HG02678 (cell line): Measurements from ENCODE around the gene RPS6KB1.
"Not testable (repeated sequence)": the region's sequence is repeated elsewhere in the genome, so short reads cannot be mapped to it uniquely, and the experiment has no call there.

Experiments used
- ATAC-seq: cut with Tn5 transposase; IDR thresholded peaks from one replicate; pipeline ENCODE4 v1.9.1; 2021; ENCODE audit warnings: mild to moderate bottlenecking, moderate library complexity; ENCODE audit not compliant: unreplicated experiment

RPS6KB1 gene

DNA sequence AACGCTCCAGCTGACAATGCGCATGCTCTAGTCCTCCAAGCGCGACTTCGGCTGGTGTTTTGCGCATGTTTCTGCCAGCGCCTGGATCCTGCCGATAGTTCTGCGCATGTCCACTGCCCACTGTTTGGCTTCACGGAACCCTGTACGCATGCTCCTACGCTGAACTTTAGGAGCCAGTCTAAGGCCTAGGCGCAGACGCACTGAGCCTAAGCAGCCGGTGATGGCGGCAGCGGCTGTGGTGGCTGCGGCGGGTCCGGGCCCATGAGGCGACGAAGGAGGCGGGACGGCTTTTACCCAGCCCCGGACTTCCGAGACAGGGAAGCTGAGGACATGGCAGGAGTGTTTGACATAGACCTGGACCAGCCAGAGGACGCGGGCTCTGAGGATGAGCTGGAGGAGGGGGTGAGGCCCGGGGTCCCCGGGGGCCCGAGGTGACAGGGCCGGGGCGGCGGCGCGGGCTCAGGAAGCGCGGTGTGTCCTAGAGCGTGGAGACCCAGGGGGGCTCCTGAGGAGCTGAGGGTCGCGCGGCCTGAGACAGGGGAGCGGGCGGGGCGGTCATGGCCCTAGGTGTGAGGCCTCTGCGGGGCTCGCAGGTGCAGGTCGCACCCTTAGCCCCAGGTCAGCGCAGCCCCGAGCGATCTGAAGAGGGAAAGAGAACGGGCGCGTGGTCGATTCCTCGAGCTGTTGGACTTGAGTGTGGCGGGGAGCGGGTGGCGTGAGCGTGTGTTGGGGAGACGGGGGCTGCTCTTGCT, at the start of gene RPS6KB1, which contains the start of gene TUBD1:
TSS of gene RPS6KB1 (plus strand) at position 198 of the 752 bp plus-strand sequence. CDS start at position 262, 64 bp downstream.
TSS of gene TUBD1 (minus strand) at position 20 of the 752 bp plus-strand sequence. CDS start 1,941 bp downstream, outside the sequence.
- peak; percentile 88 for ATAC-seq

DNA sequence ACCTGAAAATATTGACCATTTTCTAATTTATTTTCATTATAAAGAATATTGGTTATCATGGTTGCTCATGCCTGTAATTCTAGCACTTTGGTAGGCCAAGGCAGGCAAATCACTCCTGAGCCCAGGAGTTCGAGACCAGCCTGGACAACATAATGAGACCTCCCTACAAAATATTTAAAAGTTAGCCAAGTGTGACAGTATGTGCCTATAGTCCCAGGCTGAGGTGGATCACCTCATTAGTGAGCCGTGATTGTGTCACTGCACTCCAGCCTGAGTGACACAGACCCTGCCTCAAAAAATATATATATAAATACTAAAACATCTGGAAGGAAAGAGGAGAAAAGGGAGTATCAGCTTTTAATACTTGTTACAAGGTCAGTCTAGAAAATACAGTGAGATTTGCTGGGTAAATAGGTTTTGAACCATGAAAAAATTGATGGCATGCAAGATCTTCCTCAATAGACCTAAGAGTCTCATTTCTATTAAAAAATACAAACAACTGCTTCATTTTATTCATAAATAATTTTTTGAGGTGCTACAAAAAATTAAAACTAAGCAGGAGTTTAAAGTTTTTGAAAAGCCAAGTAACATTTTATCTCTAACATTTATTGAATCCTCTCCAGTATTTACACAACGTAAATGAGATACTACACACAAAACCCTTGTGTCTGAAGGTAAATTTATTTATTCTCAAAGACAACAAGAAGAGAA, 47.9 kb upstream of the RPS6KB1 start:
- ATAC-seq, result no peak

DNA sequence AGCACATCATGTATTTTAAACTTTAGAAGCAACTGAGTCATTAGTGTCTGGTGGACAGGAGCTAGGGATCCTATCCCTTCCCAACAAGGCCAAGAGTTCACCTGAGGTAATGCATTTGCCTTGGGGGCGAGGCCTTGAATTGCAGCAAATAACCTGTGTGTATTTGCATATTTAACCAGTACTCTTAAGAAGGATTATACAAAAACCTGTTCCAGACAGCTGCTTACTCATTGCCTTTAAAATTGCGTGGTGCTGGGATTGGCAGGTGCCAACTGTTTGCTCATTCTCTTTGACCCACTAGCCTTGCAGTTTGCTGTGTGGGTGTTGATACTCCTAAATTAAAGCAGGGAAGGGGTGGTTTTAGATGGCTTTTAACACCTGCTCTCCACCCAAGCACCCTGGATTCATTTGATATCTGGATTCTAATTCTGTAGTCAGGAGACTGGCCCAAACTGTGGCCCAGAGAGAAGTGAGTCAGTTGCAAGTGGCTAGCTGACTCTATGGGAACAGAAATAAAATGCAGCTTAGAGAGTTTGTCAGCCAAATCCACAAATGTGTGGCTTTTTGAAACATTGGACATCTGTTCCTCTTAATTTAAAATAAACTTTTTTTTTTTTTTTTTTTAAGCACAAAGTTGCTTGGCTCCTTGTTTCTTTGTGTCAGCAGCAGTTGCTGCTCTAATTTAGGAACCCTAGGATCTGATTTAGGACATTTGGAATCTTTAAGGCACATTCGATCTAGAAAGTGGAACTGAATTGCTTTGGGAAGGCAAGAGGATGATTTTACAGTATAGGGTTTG, 47.1 kb upstream of the RPS6KB1 start:
- peak; percentile 17 for ATAC-seq

DNA sequence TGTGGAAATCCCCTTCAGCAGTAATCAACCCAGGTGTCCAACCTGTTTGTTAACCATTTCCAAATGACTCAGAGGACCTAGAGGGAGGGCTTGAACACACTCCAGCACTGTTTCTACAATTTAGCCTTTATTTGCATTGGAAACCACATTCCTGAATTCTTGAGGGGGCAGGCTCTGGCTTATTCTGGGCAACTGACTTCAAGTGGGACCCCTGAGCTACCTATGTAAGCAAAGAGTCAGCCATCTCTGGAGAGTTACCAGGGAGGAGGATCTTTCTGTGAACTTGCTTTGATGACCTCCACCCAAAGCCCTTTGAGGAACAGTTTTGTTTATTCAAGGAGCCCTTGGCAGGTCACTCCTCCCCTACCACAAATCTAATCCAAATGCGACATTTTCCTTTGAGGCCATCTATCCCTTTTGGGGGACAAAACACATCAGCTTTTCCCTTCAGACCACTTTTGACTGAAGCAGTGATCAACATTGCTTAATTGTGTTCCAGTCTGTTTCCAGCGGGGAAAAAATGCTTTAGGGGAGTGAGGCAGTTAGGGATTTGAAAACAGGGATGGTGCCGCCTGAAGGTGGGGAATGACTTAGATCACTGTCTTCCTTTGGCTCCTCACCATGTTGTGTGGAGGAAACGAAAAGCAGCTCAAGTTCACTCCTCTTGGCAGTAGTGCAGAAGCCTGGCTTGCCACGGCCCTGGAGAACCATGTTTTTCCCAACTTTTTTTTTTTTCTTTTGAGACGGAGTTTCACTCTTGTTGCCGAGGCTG, 46.3 kb upstream of the RPS6KB1 start:
- no peak for ATAC-seq

- ATAC-seq, result no peak
Measured at GRCh38 chr17:59848385-59848668, 44.6 kb upstream of the RPS6KB1 start.

GRCh38 chr17:59848778-59849177, 44.1 kb upstream of the RPS6KB1 start:
- ATAC-seq, result peak; percentile 52

GRCh38 chr17:59850311-59850710, 42.6 kb upstream of the RPS6KB1 start:
- ATAC-seq, result not testable (repeated sequence)

DNA sequence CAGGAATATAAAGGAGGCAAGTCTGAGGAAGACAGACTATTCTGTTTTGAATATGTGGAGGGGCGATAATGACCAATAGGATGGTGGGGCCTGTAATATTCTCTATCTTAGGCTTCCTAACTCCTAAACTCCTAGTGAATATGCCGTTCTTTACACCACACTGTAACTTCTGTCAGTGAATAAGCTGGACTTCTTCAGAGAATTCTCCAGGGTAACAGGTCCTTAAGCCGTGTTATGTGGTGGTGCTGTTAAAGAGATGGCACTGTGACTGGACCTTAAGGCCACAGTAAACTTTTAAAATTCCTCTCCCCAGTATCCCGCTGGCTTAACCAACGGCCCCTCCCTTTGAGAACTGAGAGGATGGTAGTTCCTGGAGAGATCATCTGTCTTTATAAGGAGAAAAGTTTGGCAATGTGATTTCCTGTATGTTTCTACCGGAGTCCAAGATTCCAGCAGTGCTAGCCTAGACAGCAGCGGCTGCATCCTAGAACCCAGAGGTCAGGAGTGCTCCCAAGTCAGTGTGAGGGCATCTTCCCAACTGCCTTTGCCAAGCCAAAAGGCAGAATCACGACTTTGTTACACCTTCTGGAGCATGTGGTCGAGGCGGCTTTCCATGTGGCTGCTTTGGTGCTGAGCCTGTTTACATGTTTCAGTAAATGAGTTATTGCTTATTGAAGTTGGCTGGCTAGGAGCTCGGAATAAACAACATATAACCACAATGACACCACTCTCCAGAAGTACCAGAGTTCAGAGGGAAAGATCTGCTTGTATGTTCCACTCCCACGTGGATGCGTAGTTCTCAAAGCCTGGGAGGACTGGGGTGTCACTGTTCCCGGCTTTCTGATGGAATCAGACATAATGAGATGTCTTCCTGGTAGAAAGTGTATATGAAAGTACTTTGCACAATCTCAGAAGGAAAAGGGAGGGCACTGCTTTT, 41.2 kb upstream of the RPS6KB1 start:
- ATAC-seq, result no peak

GRCh38 chr17:59852847-59853167, 40.1 kb upstream of the RPS6KB1 start:
- not testable (repeated sequence) for ATAC-seq

DNA sequence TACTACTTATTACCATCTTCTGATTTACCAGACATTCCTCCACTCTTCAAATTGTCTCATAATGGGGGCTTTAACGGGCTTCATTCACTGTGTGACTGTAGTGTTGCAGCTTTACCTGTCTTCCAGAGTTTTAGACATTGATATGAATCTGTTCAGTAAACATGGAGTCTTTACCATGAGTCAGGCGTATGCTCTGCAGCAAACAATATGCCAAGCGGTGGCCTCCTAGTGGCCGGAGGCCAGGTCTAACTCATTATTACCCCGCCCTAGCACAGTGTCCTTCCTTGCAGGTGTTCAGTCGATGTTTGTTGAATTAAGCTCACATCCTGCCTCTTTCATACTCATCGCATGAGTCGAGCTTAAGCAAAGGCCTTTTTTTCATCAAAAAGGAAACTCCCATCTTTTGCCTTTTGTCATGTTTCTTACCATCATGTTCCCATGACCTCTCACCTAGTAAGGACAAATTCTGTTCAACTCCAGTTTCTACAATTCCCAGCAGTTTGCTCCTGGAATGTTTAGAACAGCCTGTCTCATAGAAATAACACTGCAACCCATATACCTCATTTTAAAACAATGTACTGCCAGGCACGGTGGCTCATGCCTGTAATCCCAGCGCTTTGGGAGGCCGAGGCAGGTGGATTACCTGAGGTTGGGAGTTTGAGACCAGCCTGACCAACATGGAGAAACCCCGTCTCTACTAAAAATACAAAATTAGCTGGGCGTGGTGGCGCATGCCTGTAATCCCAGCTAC, 39.6 kb upstream of the RPS6KB1 start:
- ATAC-seq, result peak; percentile 61

DNA sequence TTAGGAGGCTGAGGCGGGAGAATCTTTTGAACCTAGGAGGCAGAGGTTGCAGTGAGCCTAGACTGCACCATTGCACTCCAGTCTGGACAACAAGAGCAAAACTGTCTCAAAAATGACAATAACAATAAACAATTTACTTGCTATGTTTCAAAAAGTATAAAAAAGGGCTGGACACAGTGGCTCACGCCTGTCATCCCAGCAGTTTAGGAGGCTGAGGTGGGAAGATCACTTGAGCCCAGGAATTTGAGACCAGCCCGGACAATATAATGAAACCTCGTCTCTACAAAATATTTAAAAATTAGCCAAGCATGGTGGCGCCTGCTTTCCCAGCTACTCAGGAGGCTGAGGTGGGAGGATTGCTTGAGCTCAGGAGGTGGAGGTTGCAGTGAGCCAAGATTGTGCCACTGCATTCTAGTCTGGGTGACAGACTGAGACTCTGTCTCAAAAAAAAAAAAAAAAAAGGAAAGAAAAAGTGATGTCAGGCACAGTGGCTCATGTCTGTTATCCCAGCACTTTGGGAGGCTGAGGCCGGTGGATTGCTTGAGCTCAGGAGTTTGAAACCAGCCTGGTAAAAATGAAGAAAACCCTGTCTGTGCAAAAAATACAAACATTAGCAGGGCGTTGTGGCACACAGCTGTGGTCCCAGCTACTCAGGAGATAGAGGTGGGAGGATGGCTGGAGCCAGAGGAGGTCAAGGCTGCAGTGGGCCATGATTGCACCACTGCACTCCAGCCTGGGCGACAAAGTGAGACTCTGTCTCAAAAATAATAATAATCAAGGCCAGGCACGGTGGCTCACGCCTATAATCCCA, 38.8 kb upstream of the RPS6KB1 start:
- not testable (repeated sequence) for ATAC-seq

GRCh38 chr17:59856859-59857794, 35.8 kb upstream of the RPS6KB1 start:
- ATAC-seq, result no peak

- no peak for ATAC-seq
Measured at GRCh38 chr17:59858167-59858816, 34.6 kb upstream of the RPS6KB1 start.

DNA sequence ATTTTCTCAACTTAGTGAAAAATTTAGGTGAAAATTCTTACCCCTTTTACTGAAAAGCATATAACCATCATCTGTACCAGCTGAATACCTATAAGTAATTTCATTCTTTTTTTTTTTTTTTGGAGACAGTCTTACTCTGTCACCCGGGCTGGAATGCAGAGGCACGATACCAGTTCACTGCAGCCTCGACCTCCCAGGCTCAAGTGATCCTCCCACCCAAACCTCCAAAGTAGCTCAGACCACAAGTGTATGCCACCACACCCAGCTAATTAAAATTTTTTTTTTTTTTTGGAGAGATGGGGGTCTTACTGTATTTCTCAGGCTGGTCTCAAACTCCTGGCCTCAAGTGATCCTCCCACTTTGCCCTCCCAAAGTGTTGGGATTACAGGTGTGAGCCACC, 34.0 kb upstream of the RPS6KB1 start:
- no peak for ATAC-seq

GRCh38 chr17:59859444-59860025, 33.4 kb upstream of the RPS6KB1 start:
- ATAC-seq, result no peak

- ATAC-seq, result no peak
Measured at GRCh38 chr17:59863616-59864015, 29.3 kb upstream of the RPS6KB1 start.

GRCh38 chr17:59869941-59870218, 23.0 kb upstream of the RPS6KB1 start:
- ATAC-seq, result no peak
